Stimulated activated naive B cell treated with anti-CD40 and anti-IgM and Interleukin-4, amounts not matched to agents 10 μg/mL and 1 μg/mL and 100 μg/mL, for 72 hours (primary cell): ENCODE measurements around the gene RNMT.

ENCODE experiments used
- ATAC-seq, 2 donors: fragments of 150-1000 bp; cut with Tn5 transposase; replicated peaks; 2 replicates each; pipeline ENCODE4 v1.10.0; 2021; ENCODE audit warnings: moderate library complexity in 1 of 2
- DNase-seq: peaks from one replicate; pipeline ENCODE4 v3.0.0; 2021
- H3K27ac Mint-ChIP-seq: one replicate; pipeline ENCODE4 v1.8.0; 2022; ENCODE audit warnings: mild to moderate bottlenecking, mixed read lengths
- H3K27me3 Mint-ChIP-seq, 2 donors: one replicate each; pipeline ENCODE4 v1.8.0; 2022; ENCODE audit warnings: mixed read lengths in 2 of 2
- H3K36me3 Mint-ChIP-seq, 2 donors: one replicate each; pipeline ENCODE4 v1.8.0; 2022; ENCODE audit warnings: mixed read lengths in 2 of 2, mild to moderate bottlenecking in 1 of 2
- H3K4me1 Mint-ChIP-seq, 2 donors: one replicate each; pipeline ENCODE4 v1.8.0; 2022; ENCODE audit warnings: mixed read lengths in 2 of 2, mild to moderate bottlenecking in 1 of 2
- H3K4me3 Mint-ChIP-seq, 2 donors: one replicate each; pipeline ENCODE4 v1.8.0; 2022; ENCODE audit warnings: mild to moderate bottlenecking in 2 of 2, mixed read lengths in 2 of 2, moderate library complexity in 1 of 2
- H3K9me3 Mint-ChIP-seq, 2 donors: one replicate each; pipeline ENCODE4 v1.8.0; 2022; ENCODE audit warnings: mixed read lengths in 2 of 2, mild to moderate bottlenecking in 1 of 2

Gene RNMT

DNA sequence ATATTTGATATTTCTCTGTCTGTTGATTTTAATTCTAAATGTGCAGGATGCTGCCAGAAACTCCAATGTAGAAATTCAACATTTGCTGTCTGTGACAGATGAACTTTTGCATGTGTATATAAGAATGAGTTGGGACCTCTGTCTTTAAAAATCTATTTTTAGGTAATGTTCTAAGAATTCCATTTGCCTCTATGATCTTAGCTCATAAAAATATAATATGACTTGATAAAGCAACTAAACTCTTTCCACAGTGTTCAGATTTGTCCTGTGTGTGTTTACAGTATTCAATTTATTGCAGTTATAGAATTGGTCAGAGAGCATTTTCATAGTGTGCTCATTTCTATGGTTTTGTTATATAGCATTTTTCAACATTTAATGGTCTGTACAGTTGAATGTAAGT lies 33.6 kb downstream of the RNMT start:
- DNase-seq (no peak), ATAC-seq (no peak)
- Mint-ChIP-seq H3K4me3 (no peak overlapping the region), H3K27me3 (no peaks in the 10 kb centered on the region), H3K27ac (no peak overlapping the region), H3K9me3 (peaks cover 11 to 12% of the 10 kb centered on the region in 2 donors), H3K36me3 (peaks cover 58 to 83% of the 10 kb centered on the region in 2 donors), H3K4me1 (no peaks in the 10 kb centered on the region)

GRCh38 chr18:13762690-13763439 lies 36.4 kb downstream of the RNMT start:
- Mint-ChIP-seq H3K27ac (no peak overlapping the region), H3K4me3 (no peak overlapping the region), H3K36me3 (peaks cover 52 to 77% of the 10 kb centered on the region in 2 donors), H3K4me1 (no peaks in the 10 kb centered on the region), H3K9me3 (peaks cover 26 to 35% of the 10 kb centered on the region in 2 donors), H3K27me3 (no peaks in the 10 kb centered on the region)
- no peak for DNase-seq
- ATAC-seq = no peak

GRCh38 chr18:13775058-13775457 lies 48.6 kb downstream of the RNMT start:
- Mint-ChIP-seq H3K27ac (no peak overlapping the region), H3K36me3 (peaks cover 0 to 2% of the 10 kb centered on the region in 2 donors), H3K27me3 (peaks cover 9 to 11% of the 10 kb centered on the region in 2 donors), H3K4me1 (no peaks in the 10 kb centered on the region), H3K4me3 (no peak overlapping the region), H3K9me3 (peaks cover 8 to 12% of the 10 kb centered on the region in 2 donors)
- ATAC-seq (no peak), DNase-seq (no peak)

DNA sequence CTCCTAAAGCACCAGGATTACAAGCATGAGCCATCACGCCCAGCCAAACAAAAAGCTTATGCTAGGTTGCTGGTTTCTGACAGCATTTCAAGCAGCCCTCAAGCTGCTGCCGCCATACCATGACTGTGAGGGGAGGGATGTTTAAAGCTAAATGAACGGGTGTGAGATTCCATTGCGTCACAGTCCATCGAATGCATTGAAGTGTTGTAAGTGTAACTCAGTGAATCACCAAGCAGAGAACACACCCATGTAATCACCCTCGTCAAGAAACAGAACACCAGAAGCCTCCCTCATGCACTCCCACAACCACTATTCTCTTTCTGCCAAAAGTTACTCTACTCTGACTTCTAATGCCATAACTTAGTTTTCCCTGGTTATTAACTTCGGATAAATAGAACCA lies 64.7 kb downstream of the RNMT start:
- ATAC-seq (no peak), DNase-seq (no peak)
- Mint-ChIP-seq H3K27ac (no peak overlapping the region), H3K4me1 (no peaks in the 10 kb centered on the region), H3K27me3 (peaks cover under 1 to 3% of the 10 kb centered on the region in 2 donors), H3K36me3 (no peaks in the 10 kb centered on the region), H3K9me3 (peaks cover 3 to 5% of the 10 kb centered on the region in 2 donors), H3K4me3 (no peak overlapping the region)

DNA sequence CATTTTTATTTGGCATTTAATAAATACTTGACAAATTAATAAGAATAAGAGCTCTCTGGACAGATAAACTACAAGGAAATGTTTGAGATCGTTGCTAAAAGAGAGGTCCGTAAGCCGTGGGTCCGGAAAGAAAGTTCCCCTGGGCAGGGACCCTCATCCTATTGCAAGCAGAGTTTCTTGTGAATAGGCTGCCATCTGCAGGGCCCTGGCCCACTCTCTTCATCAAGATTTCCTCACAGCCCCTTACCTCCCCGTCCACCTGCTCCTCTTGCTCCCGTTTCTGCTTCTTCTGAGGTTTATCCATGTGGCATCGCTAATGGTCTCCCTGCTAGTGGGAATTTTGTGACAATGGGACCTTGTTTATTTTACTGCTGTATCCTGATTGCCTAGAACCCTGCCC lies 67.3 kb downstream of the RNMT start:
- H3K4me1 Mint-ChIP-seq = no peaks in the 10 kb centered on the region
- H3K27ac Mint-ChIP-seq = no peak overlapping the region
- peaks cover 6 to 24% of the 10 kb centered on the region in 2 donors for H3K27me3 Mint-ChIP-seq
- ATAC-seq (no peak), DNase-seq (no peak)
- no peak overlapping the region for H3K4me3 Mint-ChIP-seq
- H3K36me3 Mint-ChIP-seq = no peaks in the 10 kb centered on the region
- H3K9me3 Mint-ChIP-seq = no peaks in the 10 kb centered on the region

- DNase-seq (no peak), ATAC-seq (no peak)
- peaks cover 4 to 9% of the 10 kb centered on the region in 2 donors for H3K4me1 Mint-ChIP-seq
- peaks cover 27 to 46% of the 10 kb centered on the region in 2 donors for H3K27me3 Mint-ChIP-seq
- no peaks in the 10 kb centered on the region for H3K36me3 Mint-ChIP-seq
- no peak overlapping the region for H3K27ac Mint-ChIP-seq
- H3K4me3 Mint-ChIP-seq = no peak overlapping the region
- H3K9me3 Mint-ChIP-seq = no peaks in the 10 kb centered on the region
These were observed 70.0 kb downstream of the RNMT start for GRCh38 chr18:13796515-13796914.

DNA sequence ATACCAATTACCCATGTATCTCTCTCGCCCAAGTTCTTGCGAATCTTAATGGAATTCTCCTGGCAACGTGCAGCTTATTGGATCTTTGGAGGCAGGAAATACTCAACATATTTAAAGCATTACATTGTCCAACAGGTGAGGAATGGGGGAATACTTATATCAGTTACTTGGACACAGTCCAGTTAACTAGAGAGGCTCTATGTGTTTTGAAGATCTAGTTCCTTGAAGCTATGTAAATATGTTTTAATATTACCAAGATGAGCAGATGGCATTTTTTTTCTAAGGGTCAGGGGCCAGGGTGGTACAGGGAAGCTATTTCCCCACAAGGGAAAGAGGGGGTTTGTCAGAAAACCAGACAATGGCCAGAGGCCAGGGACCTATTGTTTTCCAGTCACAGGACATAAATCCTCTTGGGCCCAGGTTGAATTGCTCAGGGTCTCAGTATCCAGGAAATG lies 70.7 kb downstream of the RNMT start:
- no peak for ATAC-seq
- no peaks in the 10 kb centered on the region for H3K36me3 Mint-ChIP-seq
- peaks cover 4 to 9% of the 10 kb centered on the region in 2 donors for H3K4me1 Mint-ChIP-seq
- peaks cover 30 to 49% of the 10 kb centered on the region in 2 donors for H3K27me3 Mint-ChIP-seq
- no peak overlapping the region for H3K27ac Mint-ChIP-seq
- no peak for DNase-seq
- no peak overlapping the region for H3K4me3 Mint-ChIP-seq
- H3K9me3 Mint-ChIP-seq = no peaks in the 10 kb centered on the region

DNA sequence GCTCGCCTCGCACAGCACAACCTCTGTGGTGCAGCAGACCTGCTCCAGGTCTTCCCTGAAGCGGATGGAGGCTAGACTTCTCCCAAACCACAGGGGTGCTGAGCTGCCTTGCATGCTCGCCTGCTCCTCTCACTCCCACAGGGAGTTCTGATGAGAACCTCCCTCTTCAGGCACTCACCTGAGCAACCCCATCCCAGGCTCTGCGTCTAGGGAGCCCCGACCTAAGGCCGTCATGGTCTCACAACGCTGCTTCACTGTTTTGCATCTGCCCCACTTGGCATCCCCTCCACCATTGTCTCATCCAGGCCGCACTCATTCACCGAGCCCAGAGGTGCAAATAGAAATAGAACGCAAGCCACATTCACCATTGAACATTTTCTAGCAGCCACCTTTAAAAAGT lies 72.9 kb downstream of the RNMT start:
- H3K27me3 Mint-ChIP-seq = peaks cover 45 to 65% of the 10 kb centered on the region in 2 donors
- no peaks in the 10 kb centered on the region for H3K36me3 Mint-ChIP-seq
- no peak overlapping the region for H3K27ac Mint-ChIP-seq
- peaks cover 6 to 9% of the 10 kb centered on the region in 2 donors for H3K4me1 Mint-ChIP-seq
- H3K9me3 Mint-ChIP-seq = peaks cover 0 to under 1% of the 10 kb centered on the region in 2 donors
- no peak overlapping the region for H3K4me3 Mint-ChIP-seq
- ATAC-seq = no peak
- DNase-seq = no peak

DNA sequence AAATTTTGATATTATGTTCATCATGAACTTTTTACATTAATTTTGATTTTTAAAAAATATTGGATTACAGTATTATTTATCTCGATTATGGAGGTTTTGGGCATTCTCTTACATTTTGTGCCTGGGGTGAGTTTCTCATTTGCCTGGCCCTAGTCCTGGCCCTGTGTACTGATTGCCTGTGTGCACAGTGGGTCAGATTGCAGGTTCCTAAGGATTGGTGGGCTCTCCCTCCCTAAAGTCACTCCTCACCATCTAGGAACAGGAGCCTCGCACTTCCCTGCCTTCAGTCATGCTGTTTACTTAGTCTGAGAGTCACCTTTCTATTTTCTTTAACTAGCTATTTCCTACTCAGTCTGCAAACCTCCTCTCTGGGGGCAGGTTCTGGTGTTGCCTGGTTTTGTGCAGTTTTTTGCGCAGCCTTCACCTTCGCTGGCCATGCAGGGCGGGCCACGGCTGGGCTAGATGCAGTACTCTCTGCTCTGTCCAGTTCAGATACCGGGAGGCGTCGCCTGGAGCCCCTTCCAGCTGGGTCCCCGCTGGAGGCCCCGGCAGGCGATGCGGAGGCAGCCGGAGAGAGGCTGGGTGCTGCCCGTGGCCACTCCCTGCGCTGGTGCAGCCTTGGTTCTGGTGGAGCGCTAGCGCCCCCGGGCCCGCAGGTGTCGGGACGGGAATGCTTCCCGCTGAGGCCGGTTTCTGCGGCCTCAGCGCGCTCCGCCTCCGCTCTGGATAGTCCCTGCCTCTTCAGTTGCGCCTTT lies 74.2 kb downstream of the RNMT start:
- no peaks in the 10 kb centered on the region for H3K36me3 Mint-ChIP-seq
- H3K4me1 Mint-ChIP-seq = peaks cover 6 to 9% of the 10 kb centered on the region in 2 donors
- peak overlapping the region; percentile 52 to 71 for H3K4me3 Mint-ChIP-seq
- H3K27me3 Mint-ChIP-seq = peaks cover 56 to 78% of the 10 kb centered on the region in 2 donors
- H3K27ac Mint-ChIP-seq = peak overlapping the region; percentile 33
- peak; percentile 10 for DNase-seq
- ATAC-seq = peak; percentile 82 to 90
- H3K9me3 Mint-ChIP-seq = peaks cover 2 to 5% of the 10 kb centered on the region in 2 donors

- Mint-ChIP-seq H3K9me3 (peaks cover 2 to 5% of the 10 kb centered on the region in 2 donors), H3K27ac (peak overlapping the region; percentile 33), H3K27me3 (peaks cover 60 to 80% of the 10 kb centered on the region in 2 donors), H3K36me3 (no peaks in the 10 kb centered on the region), H3K4me3 (peak overlapping the region; percentile 52 to 71), H3K4me1 (peaks cover 6 to 9% of the 10 kb centered on the region in 2 donors)
- no peak for DNase-seq
- ATAC-seq = no peak
These were observed 74.8 kb downstream of the RNMT start for GRCh38 chr18:13801260-13801601.

- peaks cover 55 to 56% of the 10 kb centered on the region in 2 donors for H3K27me3 Mint-ChIP-seq
- no peak for ATAC-seq
These were observed 77.8 kb downstream of the RNMT start for GRCh38 chr18:13804305-13804704.

DNA sequence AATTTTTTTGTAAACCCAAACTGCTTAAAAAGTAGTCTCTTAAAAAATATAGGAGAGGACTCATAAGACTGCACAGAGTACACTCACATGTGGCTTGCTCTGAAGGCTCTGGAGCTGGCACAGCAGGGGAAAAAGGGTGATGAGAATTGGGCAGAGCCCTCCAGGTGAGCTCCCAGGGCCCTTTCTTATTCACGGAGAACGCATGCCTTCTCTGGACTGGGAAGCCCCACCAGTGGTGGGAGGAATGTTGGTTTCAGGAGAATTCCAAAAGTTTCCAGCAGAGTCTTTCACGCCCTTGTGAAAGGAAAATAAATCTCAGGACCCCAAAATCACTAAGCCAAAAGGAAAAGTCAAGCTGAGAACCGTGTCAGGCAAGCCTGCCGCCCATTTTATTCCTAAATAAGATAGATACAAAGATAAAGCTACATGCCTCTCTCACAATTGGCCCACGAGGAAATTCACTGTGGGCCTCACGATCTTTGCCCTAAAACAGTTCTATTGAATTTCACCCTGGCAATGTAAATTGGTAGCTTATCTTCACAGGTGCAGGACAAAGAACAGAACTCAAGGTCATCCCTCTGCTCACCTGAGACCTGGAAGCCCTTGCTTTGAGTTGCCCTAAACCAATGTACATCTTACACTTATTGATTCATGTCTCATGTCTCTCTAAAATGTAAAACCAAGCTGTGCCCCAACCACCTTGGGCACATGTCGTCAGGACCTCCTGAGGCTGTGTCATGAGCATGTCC lies 82.0 kb downstream of the RNMT start:
- peaks cover 0 to 4% of the 10 kb centered on the region in 2 donors for H3K4me1 Mint-ChIP-seq
- no peaks in the 10 kb centered on the region for H3K36me3 Mint-ChIP-seq
- peaks cover 33 to 41% of the 10 kb centered on the region in 2 donors for H3K27me3 Mint-ChIP-seq
- H3K4me3 Mint-ChIP-seq = no peak overlapping the region
- peaks cover 2 to 5% of the 10 kb centered on the region in 2 donors for H3K9me3 Mint-ChIP-seq
- ATAC-seq (no peak), DNase-seq (no peak)
- H3K27ac Mint-ChIP-seq = no peak overlapping the region

More at GRCh38 chr18:13804305-13804704, 77.8 kb downstream of the RNMT start:
- H3K27ac Mint-ChIP-seq = no peak overlapping the region
- H3K4me3 Mint-ChIP-seq = no peak overlapping the region
- peaks cover 2 to 5% of the 10 kb centered on the region in 2 donors for H3K9me3 Mint-ChIP-seq
- no peak for DNase-seq
- peaks cover 6 to 9% of the 10 kb centered on the region in 2 donors for H3K4me1 Mint-ChIP-seq
- H3K36me3 Mint-ChIP-seq = no peaks in the 10 kb centered on the region

GRCh38 chr18:13809043-13809430 lies 82.6 kb downstream of the RNMT start:
- H3K4me1 Mint-ChIP-seq = peaks cover 0 to 4% of the 10 kb centered on the region in 2 donors
- H3K27me3 Mint-ChIP-seq = peaks cover 32 to 40% of the 10 kb centered on the region in 2 donors
- ATAC-seq = no peak
- H3K36me3 Mint-ChIP-seq = no peaks in the 10 kb centered on the region
- peaks cover 2 to 5% of the 10 kb centered on the region in 2 donors for H3K9me3 Mint-ChIP-seq
- H3K4me3 Mint-ChIP-seq = no peak overlapping the region
- no peak overlapping the region for H3K27ac Mint-ChIP-seq
- DNase-seq = no peak
